Measurements from ENCODE around the gene GJC3. TPM values are rescaled to one million over a fixed set of nuclear protein-coding genes. Genes with fewer than 3 reads are reported as not detected.
A peak's percentile ranks its signal among the peaks of the same experiment; 100 is the strongest.

The GJC3 gene
- total and polyA plus RNA-seq, 2 of the 13 experiments (the other 11 are each of a cell fraction or from before 2014, with no cell fraction given) = 0.75 to 1.4 TPM

- Histone ChIP-seq H3K9me3 (ENCODE audit: low read length) (no peaks in the 10 kb centered on the region), H3K9ac (ENCODE audit: insufficient read depth, low read depth, low read length) (peak overlapping the region; percentile 41; the same call in 1 of the 2 replicates), H2AFZ (ENCODE audit: low read length) (peak overlapping the region; percentile 28), H3K27me3 (ENCODE audit: control insufficient read depth in 1 of 2, insufficient read depth in 2 of 2, low read length in 2 of 2) (no peaks in the 10 kb centered on the region; a peak in 1 of 5 replicates), H3K79me2 (ENCODE audit: insufficient read depth, low read length) (peaks cover 4% of the 10 kb centered on the region), H3K4me3 (replicated peaks in 1 of 3; ENCODE audit: insufficient read depth in 1 of 3, low read depth in 2 of 3, low read length in 3 of 3) (peak overlapping the region; percentile 62 to 80 (median 66); a peak in 5 of 6 replicates), H3K4me1 (ENCODE audit: insufficient read depth, low read length) (peaks cover 60% of the 10 kb centered on the region), H4K20me1 (ENCODE audit: insufficient read depth, low read length) (no peaks in the 10 kb centered on the region), H3K36me3 (replicated peaks in 1 of 2; ENCODE audit: control insufficient read depth in 1 of 2, insufficient read depth in 2 of 2, low read length in 2 of 2) (peaks cover 2 to 4% of the 10 kb centered on the region in 2 experiments; a peak in 2 of 5 replicates), H3K27ac (ENCODE audit: extremely low read length, insufficient read depth, low read length) (peak overlapping the region; percentile 43), H3K4me2 (ENCODE audit: low read depth, low read length) (peak overlapping the region; percentile 73)
- no peak for FAIRE-seq
- CTCF ChIA-PET (ENCODE audit: low intra/inter-chr PET ratio, low total read pairs) = no interaction called here
- ATAC-seq = no peak
- BruUV-seq (replicated peaks) = no TSS peak
- peak; percentile 44 for DNase-seq (ENCODE audit: low spot score)
- 10% methylated on average over 9 of the region's 13 CpGs for WGBS (ENCODE audit: low lambda C conversion rate)
- intact Hi-C loops (cut with micrococcal nuclease; ENCODE audit: unreplicated experiment) (loop anchor here (5.0 kb wide), 1 partner anchor 76 kb away; no protein-coding TSS in a partner anchor), in situ Hi-C loops (cut with HindIII; ENCODE audit: extremely low pct_ligation_motif_present, low pct_unique_long_range_greater_than_20kb) (no loop called here)
- POLR2A ChIA-PET = interaction anchor here (0.6 to 1.7 kb wide), 22 partner anchors 14 to 568 kb away, joined by 3 to 38 read pairs (median 5); partner anchors contain the start of genes BUD31, GJC3, TRIM4 and ZNF394
- TF ChIP-seq ZNF12 (CRISPR knock-in tag; IDR thresholded peaks at IDR 0.05) (no peak), STAT6 (CRISPR knock-in tag; IDR thresholded peaks at IDR 0.05; ENCODE audit: borderline replicate concordance) (no peak), SAFB2 (CRISPR knock-in tag; IDR thresholded peaks at IDR 0.05; ENCODE audit: borderline replicate concordance, low read depth) (no peak), MLX (CRISPR knock-in tag; IDR thresholded peaks at IDR 0.05) (no peak), RXRB (CRISPR knock-in tag; IDR thresholded peaks at IDR 0.05; ENCODE audit: borderline replicate concordance) (no peak), PREB (CRISPR knock-in tag; IDR thresholded peaks at IDR 0.05) (no peak), THAP8 (CRISPR knock-in tag; IDR thresholded peaks at IDR 0.05; ENCODE audit: borderline replicate concordance) (no peak), HNRNPL (IDR thresholded peaks at IDR 0.05; ENCODE audit: low read depth, low read length) (no peak), IKZF5 (CRISPR knock-in tag; IDR thresholded peaks at IDR 0.05) (peak; percentile 1; the same call in 1 of the 2 replicates), ATF4 (CRISPR knock-in tag; IDR thresholded peaks at IDR 0.05) (peak in 1 of 2 experiments; percentile 65; a peak in 1 of 4 replicates)
These were observed 47.2 kb upstream of the GJC3 start for GRCh38 chr7:99976626-99977025.

All from HepG2 (cell line).